Upper lobe of left lung (tissue), 4 donors: ENCODE data around the gene CARMIL1.

ENCODE experiments used
- CTCF ChIP-seq, 6 experiments: fragments of 450-650 bp in 4 of 6; fragments of 200-600 bp in 2 of 6; sonication (generic) in 2 of 6; IDR thresholded peaks; one replicate each; pipeline ENCODE4 v1.5.1; 2016 to 2019; ENCODE audit warnings: antibody characterized with exemption in 6 of 6
- POLR2A ChIP-seq, 4 donors: fragments of 450-650 bp; IDR thresholded peaks; one replicate each; pipeline ENCODE4 v1.5.1; 2016 to 2017; ENCODE audit warnings: antibody characterized with exemption in 4 of 4, mild to moderate bottlenecking in 2 of 4

GRCh38 chr6:25590986-25591385 is 311.8 kb downstream of the CARMIL1 start:
- no peak for TF ChIP-seq CTCF (IDR thresholded peaks at IDR 0.05)
- no peak for TF ChIP-seq POLR2A (IDR thresholded peaks at IDR 0.05)
